ENCODE results near the gene LARP1. TPM values are rescaled to one million over a fixed set of nuclear protein-coding genes. Genes with fewer than 3 reads are reported as not detected.

LARP1 gene
- total RNA-seq, 1 donor: 124 TPM

GRCh38 chr5:154783774-154784460 lies 28.7 kb downstream of the LARP1 start:
- Histone ChIP-seq H3K4me2 (ENCODE audit: insufficient read depth, low read length) (peak overlapping the region; percentile 35), H3K4me1 (ENCODE audit: insufficient read depth, low read length) (peaks cover 38% of the 10 kb centered on the region), H3K79me2 (ENCODE audit: insufficient read depth, low read length) (peaks cover 99% of the 10 kb centered on the region), H2AFZ (ENCODE audit: low read length) (no peak overlapping the region), H4K20me1 (ENCODE audit: insufficient read depth, low read length) (peaks cover 96% of the 10 kb centered on the region), H3K27ac (ENCODE audit: low read depth, low read length) (peak overlapping the region; percentile 44), H3K27me3 (ENCODE audit: insufficient read depth, low read length) (no peaks in the 10 kb centered on the region), H3K36me3 (ENCODE audit: insufficient read depth, low read length) (no peaks in the 10 kb centered on the region), H3K4me3 (ENCODE audit: insufficient read depth, low read length) (no peak overlapping the region), H3K9me3 (ENCODE audit: low read depth, low read length) (no peaks in the 10 kb centered on the region)
- DNase-seq (ENCODE audit: insufficient read length, low spot score, missing footprints): peak; percentile 90
- TF ChIP-seq CTCF (IDR thresholded peaks at IDR 0.05; ENCODE audit: extremely low read depth, low read depth, low read length): no peak

GRCh38 chr5:154784856-154785255 lies 29.7 kb downstream of the LARP1 start:
- H3K4me1 ChIP-seq (ENCODE audit: insufficient read depth, low read length): peaks cover 30% of the 10 kb centered on the region
- H4K20me1 ChIP-seq (ENCODE audit: insufficient read depth, low read length): peaks cover 89% of the 10 kb centered on the region

GRCh38 chr5:154786414-154786813 lies 31.2 kb downstream of the LARP1 start:
- no peak for TF ChIP-seq CTCF (IDR thresholded peaks at IDR 0.05; ENCODE audit: extremely low read depth, low read depth, low read length)
- peaks cover 97% of the 10 kb centered on the region for H3K79me2 ChIP-seq (ENCODE audit: insufficient read depth, low read length)
- no peak overlapping the region for H3K4me2 ChIP-seq (ENCODE audit: insufficient read depth, low read length)
- H3K27me3 ChIP-seq (ENCODE audit: insufficient read depth, low read length): no peaks in the 10 kb centered on the region
- H3K4me3 ChIP-seq (ENCODE audit: insufficient read depth, low read length): no peak overlapping the region
- H4K20me1 ChIP-seq (ENCODE audit: insufficient read depth, low read length): peaks cover 82% of the 10 kb centered on the region
- no peaks in the 10 kb centered on the region for H3K9me3 ChIP-seq (ENCODE audit: low read depth, low read length)
- peaks cover 25% of the 10 kb centered on the region for H3K4me1 ChIP-seq (ENCODE audit: insufficient read depth, low read length)
- peak overlapping the region; percentile 46 for H3K27ac ChIP-seq (ENCODE audit: low read depth, low read length)
- no peak overlapping the region for H2AFZ ChIP-seq (ENCODE audit: low read length)
- DNase-seq (ENCODE audit: insufficient read length, low spot score, missing footprints): no peak
- H3K36me3 ChIP-seq (ENCODE audit: insufficient read depth, low read length): peaks cover 13% of the 10 kb centered on the region

More at GRCh38 chr5:154784856-154785255, 29.7 kb downstream of the LARP1 start:
- peaks cover 97% of the 10 kb centered on the region for H3K79me2 ChIP-seq (ENCODE audit: insufficient read depth, low read length)
- H3K4me3 ChIP-seq (ENCODE audit: insufficient read depth, low read length): no peak overlapping the region
- H3K27ac ChIP-seq (ENCODE audit: low read depth, low read length): peak overlapping the region; percentile 44
- no peaks in the 10 kb centered on the region for H3K9me3 ChIP-seq (ENCODE audit: low read depth, low read length)
- no peak for TF ChIP-seq CTCF (IDR thresholded peaks at IDR 0.05; ENCODE audit: extremely low read depth, low read depth, low read length)
- no peak for DNase-seq (ENCODE audit: insufficient read length, low spot score, missing footprints)
- H3K27me3 ChIP-seq (ENCODE audit: insufficient read depth, low read length): no peaks in the 10 kb centered on the region
- H3K4me2 ChIP-seq (ENCODE audit: insufficient read depth, low read length): no peak overlapping the region
- H2AFZ ChIP-seq (ENCODE audit: low read length): no peak overlapping the region
- H3K36me3 ChIP-seq (ENCODE audit: insufficient read depth, low read length): peaks cover under 1% of the 10 kb centered on the region

GRCh38 chr5:154788212-154788611 lies 33.0 kb downstream of the LARP1 start:
- no peaks in the 10 kb centered on the region for H3K27me3 ChIP-seq (ENCODE audit: insufficient read depth, low read length)
- H3K27ac ChIP-seq (ENCODE audit: low read depth, low read length): no peak overlapping the region
- H3K36me3 ChIP-seq (ENCODE audit: insufficient read depth, low read length): peaks cover 31% of the 10 kb centered on the region
- no peak overlapping the region for H2AFZ ChIP-seq (ENCODE audit: low read length)
- H3K9me3 ChIP-seq (ENCODE audit: low read depth, low read length): no peaks in the 10 kb centered on the region
- peaks cover 97% of the 10 kb centered on the region for H3K79me2 ChIP-seq (ENCODE audit: insufficient read depth, low read length)
- no peak for DNase-seq (ENCODE audit: insufficient read length, low spot score, missing footprints)
- H3K4me3 ChIP-seq (ENCODE audit: insufficient read depth, low read length): no peak overlapping the region
- H4K20me1 ChIP-seq (ENCODE audit: insufficient read depth, low read length): peaks cover 68% of the 10 kb centered on the region
- H3K4me1 ChIP-seq (ENCODE audit: insufficient read depth, low read length): peaks cover 22% of the 10 kb centered on the region
- no peak overlapping the region for H3K4me2 ChIP-seq (ENCODE audit: insufficient read depth, low read length)
- no peak for TF ChIP-seq CTCF (IDR thresholded peaks at IDR 0.05; ENCODE audit: extremely low read depth, low read depth, low read length)
